K562 (cell line): ENCODE data around the gene C10orf71. TPM values are rescaled to one million over a fixed set of nuclear protein-coding genes. Genes with fewer than 3 reads are reported as not detected.

ENCODE experiments used
- ATAC-seq: fragments of 200-7000 bp; cut with Tn5 transposase; 3 replicates; pipeline ENCODE4 v1.9.1; 2020; ENCODE audit warnings: moderate library complexity
- BruUV-seq: library from RNA; stranded (reverse); fragments of 400-500 nt; replicated peaks from 2 replicates; lab custom pipeline; 2021; lab: Mats Ljungman, UMichigan
- CTCF ChIA-PET: fragments of 300-600 bp; formaldehyde crosslinking; extraction: SDS; loops from one replicate; lab custom pipeline; 2021; ENCODE audit warnings: low intra/inter-chr PET ratio; lab: Yijun Ruan, JAX
- POLR2A ChIA-PET: fragments of 300-600, 350-650 bp; sonication (Branson Sonifier 250); formaldehyde crosslinking; extraction: SDS; loops from one replicate; lab custom pipeline; 2021; ENCODE audit warnings: antibody characterized with exemption, inconsistent platforms; lab: Yijun Ruan, JAX
- DNase-seq, 4 experiments: peaks; one replicate each; pipeline versions ENCODE4 v3.0.0 to v3.0.0-alpha.2; 2011 to 2018; ENCODE audit warnings: low spot score in 3 of 4, mixed read lengths in 3 of 4; ENCODE audit errors: extremely low read depth in 1 of 4
- FAIRE-seq: peaks from 2 replicates; lab custom pipeline; 2011; peaks lifted over from hg19 to GRCh38; lab: Jason Lieb, UNC
- H2AFZ ChIP-seq: 2 replicates; pipeline ENCODE4 v1.6.0; 2011; ENCODE audit warnings: low read depth, low read length, control low read depth, inconsistent platforms
- H3K27ac ChIP-seq: fragments of 200-600 bp; 3 replicates; pipeline ENCODE4 v1.8.0; 2011; ENCODE audit warnings: low read depth, mild to moderate bottlenecking, control low read depth, inconsistent platforms, low read length, moderate library complexity, mixed read lengths; ENCODE audit errors: extremely low read depth
- H3K27me3 ChIP-seq, 2 experiments: fragments of 300-600 bp in 1 of 2; 2 replicates in 1 of 2; 3 replicates in 1 of 2; pipeline versions ENCODE4 v1.6.0 to v1.8.0; 2011; ENCODE audit warnings: inconsistent platforms in 2 of 2, low read length in 2 of 2, mild to moderate bottlenecking in 1 of 2, mixed read lengths in 1 of 2, moderate library complexity in 1 of 2; ENCODE audit not compliant: control insufficient read depth in 2 of 2, insufficient read depth in 2 of 2
- H3K36me3 ChIP-seq: fragments of 300-600 bp; 3 replicates; pipeline ENCODE4 v1.8.0; 2011; ENCODE audit warnings: mild to moderate bottlenecking, low read length, inconsistent platforms; ENCODE audit not compliant: control insufficient read depth, insufficient read depth
- H3K4me1 ChIP-seq, 2 experiments: fragments of 200-600 bp in 1 of 2; replicated peaks in 1 of 2; 2 replicates in 1 of 2; 3 replicates in 1 of 2; pipeline versions ENCODE4 v1.5.1 to v1.8.0; 2011; ENCODE audit warnings: inconsistent platforms in 2 of 2, low read length in 2 of 2, mild to moderate bottlenecking in 1 of 2, mixed read lengths in 1 of 2, moderate library complexity in 1 of 2; ENCODE audit not compliant: control insufficient read depth in 2 of 2, insufficient read depth in 2 of 2
- H3K4me2 ChIP-seq: 2 replicates; pipeline ENCODE4 v1.6.1; 2011; ENCODE audit warnings: low read length, control low read depth, inconsistent platforms, mixed read lengths; ENCODE audit not compliant: insufficient read depth
- H3K4me3 ChIP-seq: fragments of 200-600 bp; sonication (generic), shearing (Covaris generic); 2 replicates; pipeline ENCODE4 v1.5.1; 2016; ENCODE audit warnings: control low read depth, inconsistent platforms
- H3K79me2 ChIP-seq: fragments of 200-600 bp; 3 replicates; pipeline ENCODE4 v1.8.0; 2011; ENCODE audit warnings: low read length, inconsistent platforms; ENCODE audit not compliant: control insufficient read depth, insufficient read depth
- H3K9ac ChIP-seq, 2 experiments: 2 replicates each; pipeline versions ENCODE4 v1.6.0 to v1.6.1; 2011; ENCODE audit warnings: low read depth in 2 of 2, low read length in 2 of 2, control low read depth in 1 of 2, inconsistent platforms in 1 of 2, mild to moderate bottlenecking in 1 of 2, mixed read lengths in 1 of 2; ENCODE audit not compliant: insufficient read depth in 1 of 2
- H3K9me1 ChIP-seq: one replicate; pipeline ENCODE4 v1.6.0; 2011; ENCODE audit warnings: inconsistent platforms, mild to moderate bottlenecking, low read length, moderate library complexity; ENCODE audit not compliant: control insufficient read depth, insufficient read depth
- H3K9me3 ChIP-seq: replicated peaks from 2 replicates; pipeline ENCODE4 v1.5.1; 2011; ENCODE audit warnings: low read depth, low read length, inconsistent platforms; ENCODE audit not compliant: control insufficient read depth, insufficient read depth
- H4K20me1 ChIP-seq: replicated peaks from 2 replicates; pipeline ENCODE4 v1.6.1; 2011; ENCODE audit warnings: low read length, inconsistent platforms, mixed read lengths; ENCODE audit not compliant: control insufficient read depth, insufficient read depth
- BRD4 ChIP-seq: fragments of 200-600 bp; sonication (generic); IDR thresholded peaks from 2 replicates; pipeline ENCODE4 v1.6.1; 2017; ENCODE audit warnings: inconsistent platforms
- CBFA2T3 ChIP-seq: fragments of 450-650 bp; IDR thresholded peaks from 2 replicates; pipeline ENCODE4 v1.6.1; 2017
- FOXM1 ChIP-seq, 2 experiments: fragments of 450-650 bp in 1 of 2; sonication (generic) in 1 of 2; formaldehyde crosslinking in 1 of 2; IDR thresholded peaks; 2 replicates each; pipeline versions ENCODE4 v1.6.1 to v1.9.0; 2017 to 2022; ENCODE audit warnings: low read depth in 2 of 2, mild to moderate bottlenecking in 2 of 2, missing genetic modification reagents in 1 of 2, moderate library complexity in 1 of 2
- GABPA ChIP-seq: fragments of 200-800 bp; sonication (Bioruptor generic); conservative IDR thresholded peaks from 2 replicates; pipeline ENCODE4 v1.6.1; 2016; ENCODE audit warnings: low read depth, missing genetic modification characterization, missing compliant biosample characterization
- KDM1A ChIP-seq, 2 experiments: fragments of 450-650 bp; IDR thresholded peaks; 2 replicates each; pipeline ENCODE4 v1.6.1; 2016; ENCODE audit warnings: mild to moderate bottlenecking in 2 of 2
- MEIS2 ChIP-seq: fragments of 450-650 bp; IDR thresholded peaks from 2 replicates; pipeline ENCODE4 v1.6.1; 2014; ENCODE audit warnings: mild to moderate bottlenecking; ENCODE audit not compliant: partially characterized antibody
- PBX2 ChIP-seq, 2 experiments: IDR thresholded peaks in 1 of 2; conservative IDR thresholded peaks in 1 of 2; 2 replicates each; pipeline ENCODE4 v1.6.1; 2016; ENCODE audit warnings: low read depth in 2 of 2, mild to moderate bottlenecking in 1 of 2, missing compliant biosample characterization in 1 of 2, missing genetic modification characterization in 1 of 2, moderate library complexity in 1 of 2
- RCOR1 ChIP-seq, 2 experiments: IDR thresholded peaks; 2 replicates each; pipeline ENCODE4 v1.6.1; 2012; ENCODE audit warnings: low read depth in 2 of 2, low read length in 2 of 2, borderline replicate concordance in 1 of 2, improper control_type of control experiment in 1 of 2
- TAL1 ChIP-seq: fragments of 450-650 bp; IDR thresholded peaks from 2 replicates; pipeline ENCODE4 v1.6.1; 2016; ENCODE audit warnings: mild to moderate bottlenecking
- ZNF165 ChIP-seq: fragments of 250-450 bp; sonication (Bioruptor Pico); IDR thresholded peaks from 2 replicates; pipeline ENCODE4 v1.4.0; 2020; ENCODE audit warnings: borderline replicate concordance
- WGBS: fragments of 100-300 bp; shearing (Covaris generic); methylation state at CpG from one replicate; pipeline ENCODE4 v1.1.6; 2016; ENCODE audit warnings: low coverage, mixed read lengths; ENCODE audit not compliant: insufficient coverage; ENCODE audit errors: missing lambda C conversion rate; 5-methylcytosine and 5-hydroxymethylcytosine counted together
- in situ Hi-C: fragments of 300-500 bp; cut with MboI; formaldehyde crosslinking; loops from 4 replicates; pipeline ENCODE4 v1.15.0; 2018; ENCODE audit warnings: inconsistent platforms, mixed read lengths
- intact Hi-C: fragments of 100-400 bp; cut with micrococcal nuclease; formaldehyde crosslinking; loops from 2 replicates; pipeline ENCODE4 v1.14.2; 2022
- polyA plus RNA-seq, 8 experiments: library from polyadenylated mRNA; depleted of rRNA in 4 of 8; stranded (reverse) in 5 of 8; unstranded in 3 of 8; fragments of >200 nt; fragmentation: Nextera tagmentation in 2 of 8; fragmentation: Illumina TruSeq in 1 of 8; extraction: Ambion mirVana in 2 of 8; extraction: Trizol in 1 of 8; gene quantifications; 2 replicates each; pipeline versions ENCODE4 v1.2.1 to v1.2.3, GENCODE V29; 2011 to 2014; ENCODE audit warnings: inconsistent platforms in 1 of 8, missing spikeins in 1 of 8
- total RNA-seq, 7 experiments: library from RNA; depleted of rRNA in 6 of 7; stranded (reverse); fragments of >200 nt in 6 of 7; fragmentation: Illumina TruSeq in 2 of 7; extraction: Trizol in 2 of 7; gene quantifications; 2 replicates each; pipeline versions ENCODE4 v1.2.1 to v1.2.3, GENCODE V29; 2011 to 2021; ENCODE audit warnings: low replicate concordance in 1 of 7

The C10orf71 gene
- total and polyA plus RNA-seq, 9 of the 15 experiments (the other 6 are each of a cell fraction or from before 2014, with no cell fraction given): 0.06 to 4.5 (median 1.3) TPM

DNA sequence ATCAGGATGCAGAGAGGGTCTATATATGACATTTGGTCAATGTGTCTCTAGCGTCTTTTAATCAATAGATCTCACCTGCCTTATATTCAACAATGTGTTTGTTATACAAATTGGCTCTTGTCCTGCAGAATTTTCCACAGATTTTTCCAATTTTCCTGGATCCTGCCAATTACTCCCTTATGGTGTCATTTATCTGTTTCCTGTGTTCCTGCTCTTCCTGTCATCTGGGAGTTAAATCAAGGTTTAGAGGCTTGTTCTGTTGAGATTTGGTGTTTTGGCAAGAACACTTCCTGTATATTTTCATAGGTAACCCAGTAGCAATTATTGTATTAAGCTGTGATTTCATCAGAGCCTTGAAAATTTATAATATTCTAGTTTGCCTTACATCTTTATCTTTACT lies 8.8 kb upstream of the C10orf71 start:
- no peaks in the 10 kb centered on the region for H3K27me3 ChIP-seq
- WGBS: 29% methylated on average over 1 of the region's 1 CpG
- H4K20me1 ChIP-seq: no peaks in the 10 kb centered on the region
- no peak overlapping the region for H3K9ac ChIP-seq
- no peaks in the 10 kb centered on the region for H3K79me2 ChIP-seq
- ChIA-PET CTCF (no interaction called here), POLR2A (interaction anchor here (1.1 to 1.8 kb wide), 2 partner anchors 13 to 14 kb away, joined by 3 to 8 read pairs; no protein-coding TSS in a partner anchor)
- H3K9me1 ChIP-seq: no peaks in the 10 kb centered on the region
- H3K36me3 ChIP-seq: no peaks in the 10 kb centered on the region
- DNase-seq (no peak), ATAC-seq (no peak), FAIRE-seq (no peak)
- H3K9me3 ChIP-seq: no peaks in the 10 kb centered on the region
- no peak overlapping the region for H2AFZ ChIP-seq
- no peak overlapping the region for H3K4me3 ChIP-seq
- in situ Hi-C loops: no loop called here
- H3K4me2 ChIP-seq: no peak overlapping the region
- intact Hi-C loops: no loop called here
- H3K27ac ChIP-seq: no peak overlapping the region
- 0 out of 2 replicates have a peak, but pooled peaks have one; percentile 4 for TF ChIP-seq FOXM1 (IDR thresholded peaks at IDR 0.05; ENCODE audit: low read depth)
- no peak for TF ChIP-seq FOXM1 (CRISPR knock-in tag; IDR thresholded peaks at IDR 0.05; ENCODE audit: low read depth)
- TF ChIP-seq CBFA2T3: peak; percentile 46
- TF ChIP-seq GABPA: peak; percentile 39; the same call in 1 of the 2 replicates
- peak; percentile 28 for TF ChIP-seq MEIS2
- peak in 1 of 2 experiments; percentile 44; a peak in 1 of 4 replicates for TF ChIP-seq RCOR1 (IDR thresholded peaks at IDR 0.05; ENCODE audit: borderline replicate concordance in 1 of 2, low read depth in 2 of 2, low read length in 2 of 2)
- no peak for TF ChIP-seq BRD4
- TF ChIP-seq ZNF165 (CRISPR knock-in tag): no peak
- TF ChIP-seq PBX2 (CRISPR knock-in tag; IDR thresholded peaks at IDR 0.05; ENCODE audit: low read depth): no peak
- TF ChIP-seq PBX2 (tag; conservative IDR thresholded peaks at IDR 0.05; ENCODE audit: low read depth): 0 out of 2 replicates have a peak, but pooled peaks have one; percentile 13
- peak; percentile 22; the same call in 1 of the 2 replicates for TF ChIP-seq TAL1
- peak; percentile 77 to 79 for TF ChIP-seq KDM1A (IDR thresholded peaks at IDR 0.05)
- no peaks in the 10 kb centered on the region; a peak in 1 of 5 replicates for H3K4me1 ChIP-seq
- no TSS peak for BruUV-seq
